Stimulated activated CD4-positive, alpha-beta T cell treated with anti-CD3 and anti-CD28 coated beads, Interleukin-1b, Interleukin-23, amount 100 ng/mL, for 1 hour (primary cell): ENCODE measurements around the gene GMDS.

Source experiments
- DNase-seq, 2 donors: peaks; one replicate each; pipeline ENCODE4 v3.0.0-alpha.2; 2020; ENCODE audit warnings: low read depth in 2 of 2

Gene GMDS

GRCh38 chr6:1625794-1626435, 619.5 kb downstream of the GMDS start:
- no peak for DNase-seq

DNA sequence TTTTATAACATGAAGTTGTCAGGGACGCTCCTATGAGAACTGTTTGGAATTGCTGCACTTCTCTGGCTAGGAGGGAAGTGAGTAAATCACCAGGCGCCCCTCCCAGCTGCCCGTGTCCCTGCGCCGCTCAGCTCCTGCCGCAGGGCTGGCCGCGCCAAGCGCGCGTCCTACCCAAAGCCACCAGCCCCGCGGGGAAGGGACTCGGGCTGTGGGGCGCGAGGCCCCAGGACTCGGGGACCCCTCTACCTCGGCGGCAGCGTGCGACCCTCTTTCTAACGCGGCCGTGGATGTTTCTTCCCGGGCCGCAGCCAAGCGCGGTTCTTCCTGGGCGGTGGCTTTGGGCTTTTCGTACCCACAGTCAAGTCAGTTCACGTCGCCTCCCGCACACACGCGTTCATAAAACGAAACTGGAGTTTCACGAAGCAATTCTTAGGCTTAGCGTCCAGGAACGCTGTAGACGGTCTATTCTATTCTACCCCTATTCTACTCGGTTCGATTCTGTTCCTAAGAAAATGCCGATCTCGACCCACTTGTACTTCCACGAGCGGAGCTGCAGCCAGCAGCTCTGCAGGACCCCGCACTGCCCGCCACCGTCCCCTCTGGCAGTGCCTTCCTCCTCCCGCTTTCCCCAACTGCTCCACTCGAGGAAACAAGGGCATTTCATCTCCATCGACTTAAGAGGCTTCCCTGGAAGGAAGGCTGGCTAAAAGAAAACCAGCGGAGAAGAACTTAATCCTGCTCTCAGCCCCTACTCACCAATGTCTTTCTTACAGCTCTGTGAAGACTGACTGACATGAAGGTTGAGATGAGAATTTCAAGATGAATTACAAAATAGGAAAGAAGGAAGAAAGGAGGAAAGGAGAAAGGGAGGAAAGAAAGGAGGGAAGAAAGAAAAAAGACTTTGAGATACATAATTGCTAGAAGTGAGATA, 620.3 kb downstream of the GMDS start:
- DNase-seq: no peak

GRCh38 chr6:1624058-1624850, 621.2 kb downstream of the GMDS start:
- DNase-seq: no peak

DNA sequence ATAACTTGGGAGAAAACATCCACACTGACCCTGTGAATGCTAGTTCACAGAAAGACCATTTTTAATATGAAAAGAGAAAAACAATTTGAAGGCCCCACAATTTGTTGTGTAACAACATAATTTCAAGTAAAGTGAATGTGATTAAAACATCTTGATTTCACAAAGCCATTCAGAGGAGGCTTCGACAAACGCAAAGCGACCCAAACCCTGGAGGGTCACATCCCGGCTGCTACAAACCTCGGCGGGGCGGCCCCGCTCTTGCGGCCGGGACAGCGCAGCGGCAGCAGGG, 621.7 kb downstream of the GMDS start:
- DNase-seq: no peak

DNA sequence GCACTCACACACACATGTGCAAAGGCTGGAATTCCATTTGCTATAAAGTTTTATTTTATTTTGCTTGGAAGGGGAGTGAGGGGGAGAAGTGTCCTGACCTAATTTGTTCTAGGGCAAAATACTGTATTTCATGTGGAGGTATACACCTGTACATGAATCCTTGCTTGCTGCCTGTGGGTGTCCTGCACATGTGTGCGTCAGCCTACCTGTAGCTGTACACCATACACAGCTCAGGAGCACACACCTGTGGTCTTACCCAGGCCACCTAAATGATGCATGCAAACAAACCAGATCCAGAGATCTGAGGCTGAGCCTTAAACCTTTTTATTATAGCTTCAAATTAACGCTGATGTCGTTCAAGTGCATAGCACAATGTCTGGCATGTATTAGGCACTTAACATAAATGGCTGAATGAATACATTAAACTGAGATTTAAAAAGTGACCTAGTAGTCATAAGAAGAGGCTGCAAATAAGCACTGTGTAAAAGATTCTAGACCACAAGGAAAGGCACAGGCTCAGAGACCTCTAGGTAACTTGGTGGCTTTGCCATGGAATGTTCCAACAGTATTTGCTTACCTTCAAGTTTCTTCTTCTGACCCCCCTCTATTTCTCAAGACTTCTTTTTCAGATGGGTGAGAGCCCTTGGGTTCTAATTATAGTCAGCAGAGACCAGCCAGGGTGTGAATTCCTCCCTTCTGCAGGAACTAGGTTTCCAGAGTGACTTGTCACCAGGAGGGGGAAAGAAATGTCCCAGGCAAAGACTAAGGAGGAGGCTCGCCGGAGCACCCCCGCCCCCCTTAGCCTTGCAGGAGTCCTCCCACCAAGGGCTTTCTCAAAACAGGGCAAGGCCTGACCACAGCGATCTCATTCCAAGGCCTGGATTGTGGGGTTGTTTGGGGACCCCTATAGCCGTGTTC, 622.3 kb downstream of the GMDS start:
- no peak for DNase-seq

GRCh38 chr6:1622220-1622850, 623.1 kb downstream of the GMDS start:
- no peak for DNase-seq

DNA sequence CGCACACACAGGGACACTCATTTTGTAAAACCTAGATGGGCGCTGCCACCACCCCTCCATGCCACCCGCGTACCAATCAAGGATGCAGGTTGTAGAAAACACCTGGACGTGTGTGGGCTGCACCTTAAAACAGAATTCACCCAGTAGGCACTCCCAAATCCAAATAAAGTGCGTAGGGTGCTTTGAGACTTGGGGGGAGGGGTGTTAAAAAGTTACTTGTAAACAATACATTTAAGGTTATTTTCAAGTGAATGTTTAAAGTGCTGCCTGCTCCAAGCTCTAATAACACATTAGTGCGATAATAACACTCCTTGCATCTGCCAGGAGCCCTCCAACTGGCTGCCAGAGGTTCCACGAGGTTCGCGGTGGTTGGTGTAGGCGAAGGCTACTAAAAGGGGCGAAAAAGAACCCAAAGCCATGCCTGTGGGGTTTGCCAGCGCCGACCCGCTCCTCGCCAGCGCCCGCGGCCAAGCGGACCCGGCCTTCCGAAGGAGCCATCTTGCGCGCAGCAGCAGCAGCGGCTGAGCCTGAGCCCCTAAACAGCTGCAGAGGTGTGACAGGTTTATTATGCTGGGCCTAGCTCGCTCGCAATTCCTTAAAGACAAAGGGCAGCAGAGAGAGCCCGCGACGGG, 624.2 kb downstream of the GMDS start:
- no peak for DNase-seq

GRCh38 chr6:1620504-1621069, 624.8 kb downstream of the GMDS start:
- no peak for DNase-seq

DNA sequence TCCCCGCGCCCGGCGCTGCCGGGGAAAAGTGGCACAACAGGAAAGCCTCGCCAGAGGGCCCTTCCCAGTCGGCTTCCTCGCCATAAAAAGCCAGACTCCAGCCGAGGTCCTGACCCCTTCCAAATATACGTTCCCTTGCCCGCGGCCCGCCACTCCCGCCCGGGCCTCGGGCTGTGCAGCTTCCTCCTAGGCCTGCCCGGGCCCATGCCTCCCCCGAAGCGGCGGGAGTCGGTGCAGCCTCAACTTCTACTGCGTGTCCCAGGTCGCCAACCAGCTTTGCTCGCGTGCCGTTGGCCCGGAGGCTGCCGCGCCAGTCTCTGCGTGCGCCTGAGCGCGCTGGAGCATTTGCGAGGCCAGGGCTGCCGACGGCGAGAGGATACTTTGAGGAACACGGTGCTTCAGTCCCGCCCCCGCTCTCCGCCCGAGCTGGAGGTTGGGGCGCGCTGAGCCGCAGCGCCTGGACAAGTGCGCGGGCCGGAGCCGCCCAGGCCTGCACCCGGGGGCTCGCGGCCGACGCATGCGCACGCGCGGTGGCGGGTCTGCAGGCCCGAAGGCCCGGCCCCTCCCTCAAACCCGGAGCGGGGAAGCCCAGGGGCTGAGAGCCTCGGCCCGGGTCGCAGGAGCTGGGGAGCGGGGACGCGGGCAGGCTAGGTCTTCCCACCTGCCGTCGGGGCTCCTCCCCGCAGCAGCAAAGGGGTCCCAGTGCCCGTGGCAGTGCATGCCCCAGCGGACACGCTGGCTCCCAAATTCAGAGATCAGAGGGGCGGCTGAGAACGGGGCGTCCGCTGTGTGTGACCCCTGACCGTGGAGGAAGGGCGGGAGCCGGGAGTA, 625.5 kb downstream of the GMDS start:
- DNase-seq: no peak

GRCh38 chr6:1619098-1619672, 626.2 kb downstream of the GMDS start:
- DNase-seq: no peak

DNA sequence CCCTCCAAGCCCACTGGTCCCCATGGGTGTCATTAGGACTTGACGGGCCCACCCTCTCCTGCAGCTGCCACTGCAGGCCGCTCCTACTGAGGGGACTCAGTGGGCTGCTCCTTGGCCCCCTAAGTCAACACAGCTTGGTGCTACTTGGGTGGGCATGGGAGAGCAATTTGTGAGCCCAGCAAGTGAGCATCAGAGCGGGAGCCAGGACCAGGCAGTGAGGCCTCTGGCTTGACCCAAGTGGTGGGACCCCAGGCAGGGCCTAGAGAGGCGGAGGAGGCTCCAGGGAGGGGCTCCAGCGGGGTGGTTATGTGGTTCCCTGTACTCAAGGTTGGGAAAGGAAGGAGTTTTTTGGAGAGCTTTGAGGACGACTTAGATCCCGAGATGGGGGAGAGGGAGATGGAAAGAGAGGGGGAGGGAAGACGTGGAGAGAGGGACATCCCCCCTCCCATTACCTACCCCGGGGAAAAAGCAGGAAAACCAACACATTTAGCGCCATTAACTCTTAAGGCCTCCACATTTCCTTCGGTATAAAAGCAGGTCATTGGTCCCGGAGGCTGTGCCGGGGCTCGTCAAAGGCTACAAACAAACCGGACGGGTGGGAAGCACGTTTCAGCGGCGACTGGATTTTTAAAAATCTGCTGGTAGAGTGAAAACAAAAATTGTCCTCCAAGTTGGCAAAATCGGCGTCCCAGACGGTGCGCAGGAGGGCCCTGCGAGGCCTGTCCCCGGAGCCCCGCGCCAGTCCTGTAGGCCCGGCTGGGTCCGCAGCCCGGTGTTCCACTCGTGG, 626.9 kb downstream of the GMDS start:
- DNase-seq: no peak

GRCh38 chr6:1617466-1618310, 627.7 kb downstream of the GMDS start:
- DNase-seq: no peak

DNA sequence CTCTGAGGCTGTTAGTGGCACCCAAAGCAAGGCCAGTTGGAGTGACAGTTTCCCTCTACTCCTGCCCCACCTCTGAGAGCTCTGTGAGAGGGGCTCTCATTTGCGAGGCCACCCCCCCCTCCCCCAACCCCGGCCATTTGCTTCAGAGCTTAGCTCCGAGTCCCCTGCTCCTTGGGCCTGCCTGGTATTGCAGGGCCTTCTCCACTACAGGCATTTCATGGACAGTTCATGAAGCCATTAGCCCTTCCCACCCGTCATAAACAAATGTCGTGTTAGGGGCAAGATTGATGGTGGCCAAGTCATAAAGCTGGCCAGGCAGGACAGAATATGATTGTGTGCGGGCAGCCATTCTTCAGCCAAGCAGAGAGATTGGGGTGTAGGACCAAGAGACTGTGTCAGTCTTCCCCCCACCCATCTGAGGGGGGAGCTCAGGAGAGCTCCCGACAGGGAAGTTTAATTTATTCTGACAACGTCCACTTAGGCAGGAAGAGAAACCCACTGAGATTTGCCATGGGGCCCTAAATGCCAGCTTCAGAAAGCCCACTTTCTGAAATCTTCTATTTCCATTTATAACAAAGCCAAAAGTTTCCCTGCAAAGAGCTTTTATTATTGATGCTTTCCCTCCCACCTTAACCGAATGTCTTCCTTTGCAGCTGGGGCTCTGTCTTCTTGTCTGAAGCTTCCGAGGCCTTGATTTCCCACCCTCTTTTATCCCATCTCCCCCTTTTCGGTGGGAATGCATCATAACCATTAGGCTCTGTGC, 628.5 kb downstream of the GMDS start:
- DNase-seq: no peak

DNA sequence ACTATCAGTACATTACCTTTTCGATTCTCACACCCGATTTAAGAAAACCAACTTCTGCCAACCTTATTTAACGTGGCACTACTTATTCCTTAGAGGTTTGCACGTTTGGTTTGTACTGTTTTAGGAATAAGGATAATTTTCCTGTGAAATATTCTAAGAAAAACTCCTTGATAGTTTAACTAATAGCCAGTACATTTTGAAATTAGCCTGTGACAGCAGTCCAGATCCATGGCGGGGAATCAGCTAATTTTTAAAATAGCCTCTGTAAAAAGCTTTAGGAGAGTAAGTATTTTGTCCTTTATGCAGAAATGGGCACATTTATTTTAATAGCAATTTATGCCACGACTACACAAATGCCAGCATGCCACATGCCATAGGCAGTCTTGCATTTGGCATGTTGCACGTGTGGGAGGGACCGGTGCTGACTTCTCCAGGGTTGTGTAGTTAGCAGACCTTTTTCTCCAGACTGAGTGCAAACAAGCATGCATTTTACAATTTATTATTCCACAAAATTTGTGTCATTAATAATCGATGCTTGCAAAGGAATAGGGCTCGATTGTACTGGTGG, 629.5 kb downstream of the GMDS start:
- no peak for DNase-seq

DNA sequence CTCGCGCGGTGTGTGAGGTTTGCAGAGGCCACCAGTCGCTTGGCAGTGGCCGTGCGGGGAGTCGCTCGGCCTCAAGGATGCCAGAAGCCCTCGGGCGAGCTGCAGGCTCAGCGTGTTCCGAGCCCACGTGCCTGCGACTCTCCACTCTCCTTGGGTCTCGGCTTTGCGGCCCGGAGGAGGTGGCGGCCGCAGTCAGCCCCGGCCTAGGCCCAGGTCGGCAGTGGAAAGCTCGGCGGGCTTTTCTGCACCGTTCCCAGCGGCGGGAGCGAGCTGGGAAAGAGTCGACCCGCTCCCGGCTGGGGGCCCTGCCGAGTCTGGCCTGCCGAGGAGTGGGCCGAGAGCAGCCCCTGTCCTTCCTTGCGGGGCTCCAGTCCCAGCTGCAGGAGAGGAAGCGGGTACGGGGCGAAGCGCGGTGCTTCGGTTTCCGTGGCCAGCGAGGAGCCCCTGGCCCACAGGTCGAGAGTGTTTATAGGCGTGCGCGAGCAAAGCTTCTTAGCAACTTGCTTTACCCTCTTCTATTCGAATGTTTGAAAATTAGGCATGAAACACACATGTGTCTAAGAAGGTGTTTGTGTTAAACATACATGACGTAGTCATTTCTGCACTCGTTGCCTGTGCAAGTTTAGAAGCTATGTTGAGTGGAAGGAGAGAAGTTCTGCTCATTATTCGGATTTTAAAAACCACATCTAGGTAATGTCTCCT, 630.1 kb downstream of the GMDS start:
- no peak for DNase-seq
